HEK293 (cell line): ENCODE data around the gene NEK6.

Experiments used
- CTCF ChIA-PET: fragments of 350-600 bp; formaldehyde crosslinking; extraction: SDS; loops from one replicate; lab custom pipeline; 2021; ENCODE audit warnings: antibody characterized with exemption; lab: Yijun Ruan, JAX
- POLR2A ChIA-PET: fragments of 300-600 bp; formaldehyde crosslinking; extraction: SDS; loops from one replicate; lab custom pipeline; 2020; ENCODE audit warnings: antibody characterized with exemption, inconsistent platforms; lab: Yijun Ruan, JAX
- H3K27ac ChIP-seq: fragments of 200-500 bp; sonication (Bioruptor generic); 2 replicates; pipeline ENCODE4 v1.5.1; 2014; ENCODE audit warnings: low read depth, low read length, control low read depth, inconsistent platforms; ENCODE audit errors: extremely low read depth
- H3K36me3 ChIP-seq, 2 experiments: fragments of 200-500 bp in 1 of 2; sonication (Bioruptor generic) in 1 of 2; 1 replicate in 1 of 2; 2 replicates in 1 of 2; pipeline ENCODE4 v1.5.1; 2014 to 2017; ENCODE audit warnings: inconsistent platforms in 2 of 2, low read length in 2 of 2; ENCODE audit not compliant: control insufficient read depth in 2 of 2, insufficient read depth in 1 of 2
- H3K4me1 ChIP-seq: fragments of 200-500 bp; sonication (Bioruptor generic); 2 replicates; pipeline ENCODE4 v1.5.1; 2014; ENCODE audit warnings: mild to moderate bottlenecking, low read length, inconsistent platforms; ENCODE audit not compliant: control insufficient read depth, insufficient read depth
- H3K4me3 ChIP-seq: 2 replicates; pipeline ENCODE4 v1.5.1; 2011; ENCODE audit warnings: low read depth, mild to moderate bottlenecking, control low read depth, low read length, moderate library complexity
- H3K9me3 ChIP-seq: fragments of 200-500 bp; sonication (Bioruptor generic); 2 replicates; pipeline ENCODE4 v1.5.1; 2014; ENCODE audit warnings: low read depth, low read length, inconsistent platforms; ENCODE audit not compliant: control insufficient read depth, insufficient read depth
- AEBP2 ChIP-seq: fragments of 450-650 bp; formaldehyde crosslinking; IDR thresholded peaks from 2 replicates; pipeline ENCODE4 v1.5.1; 2016; ENCODE audit warnings: missing biosample characterization, missing genetic modification characterization, borderline replicate concordance
- BCL11B ChIP-seq: fragments of 450-650 bp; formaldehyde crosslinking; IDR thresholded peaks from 2 replicates; pipeline ENCODE4 v1.5.1; 2016; ENCODE audit warnings: low read depth, missing biosample characterization, missing genetic modification characterization
- GLIS2 ChIP-seq: fragments of 450-650 bp; formaldehyde crosslinking; IDR thresholded peaks from 2 replicates; pipeline ENCODE4 v1.5.1; 2016; ENCODE audit warnings: missing biosample characterization, missing genetic modification characterization
- HOXD13 ChIP-seq: sonication (generic); formaldehyde crosslinking; IDR thresholded peaks from 2 replicates; pipeline ENCODE4 v1.8.0; 2022; ENCODE audit warnings: missing genetic modification reagents, borderline replicate concordance
- KLF9 ChIP-seq: fragments of 450-650 bp; formaldehyde crosslinking; IDR thresholded peaks from 2 replicates; pipeline ENCODE4 v1.5.1; 2016; ENCODE audit warnings: missing biosample characterization, missing genetic modification characterization, low read depth
- PRDM1 ChIP-seq: fragments of 450-650 bp; formaldehyde crosslinking; IDR thresholded peaks from 2 replicates; pipeline ENCODE4; 2016; ENCODE audit warnings: missing biosample characterization, missing genetic modification characterization
- RBAK ChIP-seq: fragments of 450-650 bp; formaldehyde crosslinking; IDR thresholded peaks from 2 replicates; pipeline ENCODE4 v1.5.1; 2016; ENCODE audit warnings: missing biosample characterization, missing genetic modification characterization
- ZBTB26 ChIP-seq: fragments of 450-650 bp; formaldehyde crosslinking; optimal IDR thresholded peaks from 2 replicates; pipeline ENCODE3; 2016; ENCODE audit warnings: missing biosample characterization, mild to moderate bottlenecking, missing genetic modification characterization
- ZBTB48 ChIP-seq: fragments of 450-650 bp; formaldehyde crosslinking; IDR thresholded peaks from 2 replicates; pipeline ENCODE4 v1.5.1; 2016; ENCODE audit warnings: missing biosample characterization, missing genetic modification characterization
- ZBTB8A ChIP-seq: fragments of 450-650 bp; formaldehyde crosslinking; IDR thresholded peaks from 2 replicates; pipeline ENCODE4 v1.5.1; 2016; ENCODE audit warnings: missing biosample characterization, missing genetic modification characterization
- ZFP37 ChIP-seq: fragments of 450-650 bp; formaldehyde crosslinking; IDR thresholded peaks from 2 replicates; pipeline ENCODE4 v1.5.1; 2016; ENCODE audit warnings: missing biosample characterization, missing genetic modification characterization
- ZFP69B ChIP-seq: fragments of 450-650 bp; formaldehyde crosslinking; IDR thresholded peaks from 2 replicates; pipeline ENCODE4 v1.5.1; 2016; ENCODE audit warnings: missing biosample characterization, missing genetic modification characterization
- ZNF157 ChIP-seq: fragments of 450-650 bp; formaldehyde crosslinking; IDR thresholded peaks from 2 replicates; pipeline ENCODE4 v1.5.1; 2016; ENCODE audit warnings: missing biosample characterization, missing genetic modification characterization
- ZNF16 ChIP-seq: fragments of 450-650 bp; formaldehyde crosslinking; IDR thresholded peaks from 2 replicates; pipeline ENCODE4 v1.5.1; 2016; ENCODE audit warnings: low read depth, missing biosample characterization, missing genetic modification characterization
- ZNF266 ChIP-seq: fragments of 450-650 bp; formaldehyde crosslinking; IDR thresholded peaks from 2 replicates; pipeline ENCODE4 v1.5.1; 2016; ENCODE audit warnings: missing biosample characterization, missing genetic modification characterization, low read depth
- ZNF335 ChIP-seq: fragments of 450-650 bp; formaldehyde crosslinking; conservative IDR thresholded peaks from 2 replicates; pipeline ENCODE4 v1.5.1; 2016; ENCODE audit warnings: missing biosample characterization, missing genetic modification characterization
- ZNF341 ChIP-seq: fragments of 450-650 bp; formaldehyde crosslinking; IDR thresholded peaks from 2 replicates; pipeline ENCODE4; 2016; ENCODE audit warnings: low read depth, missing biosample characterization, missing genetic modification characterization
- ZNF530 ChIP-seq: fragments of 450-650 bp; formaldehyde crosslinking; IDR thresholded peaks from 2 replicates; pipeline ENCODE4 v1.5.1; 2016; ENCODE audit warnings: low read depth, missing biosample characterization, missing genetic modification characterization
- ZNF560 ChIP-seq: fragments of 450-650 bp; formaldehyde crosslinking; IDR thresholded peaks from 2 replicates; pipeline ENCODE4 v1.5.1; 2017; ENCODE audit warnings: missing biosample characterization, missing genetic modification characterization, borderline replicate concordance
- ZNF580 ChIP-seq: fragments of 450-650 bp; formaldehyde crosslinking; IDR thresholded peaks from 2 replicates; pipeline ENCODE4 v1.5.1; 2016; ENCODE audit warnings: missing biosample characterization, missing genetic modification characterization
- ZNF629 ChIP-seq: fragments of 450-650 bp; formaldehyde crosslinking; IDR thresholded peaks from 2 replicates; pipeline ENCODE4 v1.5.1; 2017; ENCODE audit warnings: missing biosample characterization, missing genetic modification characterization
- ZNF692 ChIP-seq: fragments of 450-650 bp; formaldehyde crosslinking; IDR thresholded peaks from 2 replicates; pipeline ENCODE4 v1.5.1; 2016; ENCODE audit warnings: missing biosample characterization, missing genetic modification characterization
- ZNF792 ChIP-seq: fragments of 450-650 bp; formaldehyde crosslinking; IDR thresholded peaks from 2 replicates; pipeline ENCODE4 v1.5.1; 2016; ENCODE audit warnings: missing biosample characterization, missing genetic modification characterization
- ZNF843 ChIP-seq: fragments of 450-650 bp; formaldehyde crosslinking; IDR thresholded peaks from 2 replicates; pipeline ENCODE4 v1.5.1; 2016; ENCODE audit warnings: missing biosample characterization, missing genetic modification characterization
- ZSCAN4 ChIP-seq: fragments of 450-650 bp; formaldehyde crosslinking; IDR thresholded peaks from 2 replicates; pipeline ENCODE4 v1.5.1; 2017; ENCODE audit warnings: missing biosample characterization, missing genetic modification characterization
- TF ChIP-seq, protein P1 (sequence below): fragments of 450-650 bp; formaldehyde crosslinking; IDR thresholded peaks from 2 replicates; pipeline ENCODE4 v1.5.1; 2016; ENCODE audit warnings: missing biosample characterization, missing genetic modification characterization

The NEK6 gene

DNA sequence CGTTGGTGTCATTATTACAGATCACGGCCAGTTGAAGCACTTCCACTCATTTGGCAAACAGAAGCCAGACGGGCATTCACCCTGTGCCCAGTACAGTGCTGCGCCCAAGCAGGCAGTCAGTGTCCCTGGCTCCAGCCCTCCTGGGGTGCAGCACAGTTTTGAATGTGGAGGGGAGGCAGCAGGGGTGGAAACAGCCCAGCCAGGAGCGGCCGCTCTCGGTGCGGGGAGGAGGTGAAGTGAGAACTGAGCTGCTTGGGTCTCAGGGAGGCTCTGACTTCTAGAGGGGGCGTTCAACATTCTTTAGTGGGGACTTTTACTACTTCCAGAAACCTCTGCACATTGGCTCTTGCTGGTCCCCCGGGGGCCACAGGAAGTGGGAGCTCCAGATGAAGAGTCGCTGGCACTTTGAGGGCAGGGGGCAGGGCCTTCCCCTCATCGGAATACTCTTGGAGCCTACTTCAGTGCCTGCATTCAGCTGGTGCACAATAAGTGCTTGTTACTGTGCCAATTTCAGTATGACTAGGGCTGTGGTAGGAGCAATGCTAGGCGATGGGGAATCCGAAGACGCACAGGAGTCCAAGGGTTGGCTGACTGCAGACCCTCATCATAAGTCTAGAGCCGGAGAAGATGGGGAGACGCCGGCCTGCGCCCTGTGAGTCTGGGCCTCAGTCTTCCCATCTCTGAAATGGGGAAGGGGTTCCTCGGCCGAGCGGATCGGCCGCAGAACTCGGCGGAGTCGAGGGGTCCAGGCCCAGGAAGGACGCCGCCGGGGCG is 492 bp upstream of the NEK6 start:
- POLR2A ChIA-PET: interaction anchor here (1.1 kb wide), 1 partner anchor 40 kb away, joined by 3 read pairs; no protein-coding TSS in a partner anchor
- no peaks in the 10 kb centered on the region for H3K9me3 ChIP-seq
- CTCF ChIA-PET: interaction anchor here (0.7 to 1.0 kb wide), 2 partner anchors 130 to 136 kb away, joined by 3 to 4 read pairs; no protein-coding TSS in a partner anchor
- H3K4me1 ChIP-seq: peaks cover 5% of the 10 kb centered on the region
- peak overlapping the region; percentile 76 for H3K4me3 ChIP-seq
- H3K36me3 ChIP-seq: no peaks in the 10 kb centered on the region
- TF ChIP-seq ZNF335 (tag by site-specific recombination): peak; percentile 62
- TF ChIP-seq ZNF341 (tag by site-specific recombination): peak; percentile 44
- 0 out of 2 replicates have a peak, but pooled peaks have one; percentile 47 for TF ChIP-seq ZNF580 (tag by site-specific recombination)
- TF ChIP-seq RBAK (tag by site-specific recombination): no peak
- TF ChIP-seq ZNF792 (tag by site-specific recombination): peak; percentile 95
- H3K27ac ChIP-seq: no peak overlapping the region

DNA sequence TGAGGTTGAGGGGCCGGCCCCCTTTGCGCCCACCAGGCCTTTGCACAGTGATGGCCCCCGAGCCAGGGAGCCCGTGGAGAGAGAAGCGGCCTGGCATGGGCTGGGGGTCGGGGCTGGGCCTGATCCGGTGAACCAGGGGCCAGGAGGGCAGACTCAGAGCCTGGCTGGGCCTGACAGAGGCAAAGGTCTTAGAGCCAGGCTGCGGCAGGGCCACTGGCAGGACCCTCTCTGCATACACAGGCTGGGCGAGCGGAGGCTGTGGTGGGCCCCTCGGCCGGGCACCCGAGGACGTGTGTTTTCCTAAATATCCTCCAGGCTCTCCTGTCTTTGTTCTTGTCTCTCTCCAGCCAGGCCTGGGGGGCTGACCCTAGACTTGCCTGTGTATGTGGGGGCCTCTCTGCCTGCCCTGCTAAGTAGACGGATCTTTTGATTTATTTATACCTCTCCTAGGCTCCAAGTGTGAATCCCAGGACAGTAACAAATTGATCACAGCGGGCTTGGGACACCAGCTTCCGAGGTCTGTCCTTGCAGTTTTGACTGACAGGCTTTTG is 933 bp downstream of the NEK6 start:
- no peaks in the 10 kb centered on the region for H3K9me3 ChIP-seq
- ChIA-PET CTCF (interaction anchor here (0.5 to 0.9 kb wide), 4 partner anchors 133 to 1962 kb away, joined by 3 to 4 read pairs (median 4); no protein-coding TSS in a partner anchor), POLR2A (interaction anchor here (0.6 kb wide), 1 partner anchor 114 kb away, joined by 3 read pairs; no protein-coding TSS in a partner anchor)
- H3K4me1 ChIP-seq: peaks cover 5% of the 10 kb centered on the region
- peak overlapping the region; percentile 76 for H3K4me3 ChIP-seq
- H3K36me3 ChIP-seq: no peaks in the 10 kb centered on the region
- peak overlapping the region; percentile 80 for H3K27ac ChIP-seq
- no peak for TF ChIP-seq ZNF560 (tag by site-specific recombination)
- peak; percentile 3; the same call in 1 of the 2 replicates for TF ChIP-seq KLF9 (tag by site-specific recombination)
- no peak for TF ChIP-seq AEBP2 (tag by site-specific recombination)
- TF ChIP-seq ZNF335 (tag by site-specific recombination): peak; percentile 83
- TF ChIP-seq ZNF843 (tag by site-specific recombination): no peak
- TF ChIP-seq, protein P1, sequence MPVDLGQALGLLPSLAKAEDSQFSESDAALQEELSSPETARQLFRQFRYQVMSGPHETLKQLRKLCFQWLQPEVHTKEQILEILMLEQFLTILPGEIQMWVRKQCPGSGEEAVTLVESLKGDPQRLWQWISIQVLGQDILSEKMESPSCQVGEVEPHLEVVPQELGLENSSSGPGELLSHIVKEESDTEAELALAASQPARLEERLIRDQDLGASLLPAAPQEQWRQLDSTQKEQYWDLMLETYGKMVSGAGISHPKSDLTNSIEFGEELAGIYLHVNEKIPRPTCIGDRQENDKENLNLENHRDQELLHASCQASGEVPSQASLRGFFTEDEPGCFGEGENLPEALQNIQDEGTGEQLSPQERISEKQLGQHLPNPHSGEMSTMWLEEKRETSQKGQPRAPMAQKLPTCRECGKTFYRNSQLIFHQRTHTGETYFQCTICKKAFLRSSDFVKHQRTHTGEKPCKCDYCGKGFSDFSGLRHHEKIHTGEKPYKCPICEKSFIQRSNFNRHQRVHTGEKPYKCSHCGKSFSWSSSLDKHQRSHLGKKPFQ: 0 out of 2 replicates have a peak, but pooled peaks have one; percentile 27
- no peak for TF ChIP-seq PRDM1 (tag by site-specific recombination)
- no peak for TF ChIP-seq BCL11B (tag by site-specific recombination)
- 0 out of 2 replicates have a peak, but pooled peaks have one; percentile 28 for TF ChIP-seq ZBTB8A (tag by site-specific recombination)
- no peak for TF ChIP-seq ZNF157 (tag by site-specific recombination)
- TF ChIP-seq ZFP37: 0 out of 2 replicates have a peak, but pooled peaks have one; percentile 24
- TF ChIP-seq ZSCAN4 (tag by site-specific recombination): 0 out of 2 replicates have a peak, but pooled peaks have one; percentile 36
- peak; percentile 52 for TF ChIP-seq ZBTB26
- peak; percentile 86 for TF ChIP-seq ZFP69B (tag by site-specific recombination)
- TF ChIP-seq GLIS2 (tag by site-specific recombination): peak; percentile 46
- TF ChIP-seq ZBTB48 (tag by site-specific recombination): peak; percentile 11
- TF ChIP-seq ZNF266 (tag by site-specific recombination): no peak
- TF ChIP-seq ZNF16 (tag by site-specific recombination): no peak
- TF ChIP-seq ZNF530 (tag by site-specific recombination): no peak
- TF ChIP-seq ZNF692: peak; percentile 90
- TF ChIP-seq ZNF629: no peak
- 0 out of 2 replicates have a peak, but pooled peaks have one; percentile 37 for TF ChIP-seq HOXD13 (CRISPR knock-in tag)
- TF ChIP-seq, all 188 proteins: peak for 12
